ENCODE data around the gene EML1.

- TF ChIP-seq EZH2 (IDR thresholded peaks at IDR 0.05; ENCODE audit: borderline replicate concordance): no peak
- TF ChIP-seq, protein P1, sequence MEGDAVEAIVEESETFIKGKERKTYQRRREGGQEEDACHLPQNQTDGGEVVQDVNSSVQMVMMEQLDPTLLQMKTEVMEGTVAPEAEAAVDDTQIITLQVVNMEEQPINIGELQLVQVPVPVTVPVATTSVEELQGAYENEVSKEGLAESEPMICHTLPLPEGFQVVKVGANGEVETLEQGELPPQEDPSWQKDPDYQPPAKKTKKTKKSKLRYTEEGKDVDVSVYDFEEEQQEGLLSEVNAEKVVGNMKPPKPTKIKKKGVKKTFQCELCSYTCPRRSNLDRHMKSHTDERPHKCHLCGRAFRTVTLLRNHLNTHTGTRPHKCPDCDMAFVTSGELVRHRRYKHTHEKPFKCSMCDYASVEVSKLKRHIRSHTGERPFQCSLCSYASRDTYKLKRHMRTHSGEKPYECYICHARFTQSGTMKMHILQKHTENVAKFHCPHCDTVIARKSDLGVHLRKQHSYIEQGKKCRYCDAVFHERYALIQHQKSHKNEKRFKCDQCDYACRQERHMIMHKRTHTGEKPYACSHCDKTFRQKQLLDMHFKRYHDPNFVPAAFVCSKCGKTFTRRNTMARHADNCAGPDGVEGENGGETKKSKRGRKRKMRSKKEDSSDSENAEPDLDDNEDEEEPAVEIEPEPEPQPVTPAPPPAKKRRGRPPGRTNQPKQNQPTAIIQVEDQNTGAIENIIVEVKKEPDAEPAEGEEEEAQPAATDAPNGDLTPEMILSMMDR (IDR thresholded peaks at IDR 0.05; ENCODE audit: poor library complexity): no peak
These were observed 32.4 kb upstream of the EML1 start for GRCh38 chr14:99760817-99761216.

Data from hepatocyte (in vitro differentiated cells).